Stimulated activated CD4-positive, alpha-beta T cell treated with anti-CD3 and anti-CD28 coated beads, Interleukin-15, amount 100 ng/mL, for 24 hours (primary cell): ENCODE data around the gene DBI.

ENCODE experiments used
- DNase-seq: peaks from one replicate; pipeline ENCODE4 v3.0.0-alpha.2; 2020

DBI gene

GRCh38 chr2:119366649-119367471 lies at the start of gene DBI, which contains the start of gene C2orf76:
Gene DBI, plus strand, starts transcription at chr2:119366977. Its CDS starts 75 bp downstream, at chr2:119367052.
Gene C2orf76, minus strand, starts transcription at chr2:119366834. Its CDS starts 26,875 bp downstream, at chr2:119339959.
- peak; percentile 94 for DNase-seq

GRCh38 chr2:119317554-119317953 lies 49.2 kb upstream of the DBI start:
- DNase-seq: no peak

- DNase-seq: no peak
Measured at GRCh38 chr2:119319593-119319992, 47.2 kb upstream of the DBI start.

DNA sequence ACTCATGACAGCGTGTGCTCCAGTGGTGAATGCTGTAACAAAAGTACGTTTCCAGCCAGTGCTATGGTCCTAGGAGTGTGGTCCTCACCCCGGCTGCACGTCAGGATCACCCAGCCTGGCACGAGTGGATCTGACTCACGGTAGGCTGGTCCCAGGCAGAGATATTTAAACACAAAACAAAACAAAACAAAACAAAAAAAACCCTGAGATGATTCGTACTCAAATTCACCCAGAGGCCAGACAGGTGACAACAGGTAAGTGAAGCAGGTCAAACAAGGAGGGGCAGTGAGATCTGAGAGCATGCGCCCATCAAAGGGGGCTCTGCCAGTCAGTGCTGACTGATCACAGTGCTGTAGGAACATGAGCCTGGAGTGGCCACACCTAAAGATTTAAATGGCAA lies 43.3 kb upstream of the DBI start:
- no peak for DNase-seq

DNA sequence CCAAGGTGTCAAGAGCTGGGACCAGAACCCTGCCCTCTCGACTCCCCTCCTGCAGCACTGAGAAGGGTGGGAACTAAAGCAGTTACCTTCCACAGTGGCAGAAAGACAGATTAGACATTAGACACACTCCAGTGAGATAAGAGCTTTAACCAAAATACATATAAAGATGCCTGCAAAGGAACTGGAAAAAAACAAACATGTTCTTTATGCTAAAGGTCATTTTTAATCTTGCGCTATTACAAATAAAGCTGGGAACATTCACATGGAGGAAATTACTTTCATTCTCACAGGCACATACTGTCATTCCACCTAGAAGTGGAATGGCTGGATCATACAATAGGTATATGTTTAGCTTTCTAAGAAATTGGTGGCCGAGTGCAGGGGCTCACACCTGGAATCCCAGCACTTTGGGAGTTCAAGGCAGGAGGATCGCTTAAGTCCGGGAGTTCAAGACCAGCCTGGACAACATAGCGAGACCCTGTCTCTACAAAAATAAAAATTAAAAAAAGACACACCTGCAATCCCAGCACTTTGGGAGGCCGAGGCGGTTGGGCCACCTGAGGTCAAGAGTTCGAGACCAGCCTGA lies 42.0 kb upstream of the DBI start:
- no peak for DNase-seq

- DNase-seq: no peak
Measured at GRCh38 chr2:119326938-119327337, 39.8 kb upstream of the DBI start.

- no peak for DNase-seq
Measured at GRCh38 chr2:119327431-119327830, 39.3 kb upstream of the DBI start.

- no peak for DNase-seq
Measured at GRCh38 chr2:119332953-119333352, 33.8 kb upstream of the DBI start.

DNA sequence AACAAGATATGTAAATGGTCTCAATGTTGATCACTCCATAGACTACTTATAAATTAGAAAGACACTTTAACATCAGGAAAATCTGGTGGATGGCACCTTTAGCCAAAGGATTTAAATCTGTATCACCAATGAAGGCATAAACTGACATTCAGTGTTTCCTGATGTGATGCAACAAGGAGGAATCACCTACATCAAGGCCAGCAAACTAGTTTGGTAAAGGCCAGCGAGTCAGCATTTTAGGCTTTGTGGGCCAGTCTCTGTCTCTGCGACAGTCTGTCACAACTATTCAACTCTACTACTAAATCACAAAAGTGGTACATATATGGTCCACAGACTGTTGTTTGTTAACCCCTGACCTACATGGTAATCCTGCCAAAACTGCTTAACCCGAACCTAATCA lies 33.4 kb upstream of the DBI start:
- no peak for DNase-seq

DNA sequence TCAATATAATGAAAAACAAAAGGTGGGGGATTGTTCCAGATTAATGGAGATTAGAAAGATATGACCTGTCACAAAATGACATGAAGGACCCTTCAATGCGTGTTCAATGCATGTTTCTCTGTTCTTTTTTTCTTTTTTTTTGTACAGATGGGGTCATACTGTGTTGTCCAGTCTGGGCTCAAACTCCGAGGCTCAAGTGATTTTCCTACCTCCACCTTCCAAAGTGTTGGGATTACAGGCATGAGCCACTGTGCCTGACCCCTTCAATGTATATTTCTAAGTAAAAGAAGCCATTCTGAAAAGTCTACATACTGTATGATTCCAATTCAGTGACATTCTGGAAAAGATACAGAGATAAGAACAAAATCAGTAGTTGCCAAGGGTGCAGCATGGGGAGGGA lies 32.9 kb upstream of the DBI start:
- DNase-seq: no peak

GRCh38 chr2:119337749-119338148 lies 29.0 kb upstream of the DBI start:
- DNase-seq: no peak

DNA sequence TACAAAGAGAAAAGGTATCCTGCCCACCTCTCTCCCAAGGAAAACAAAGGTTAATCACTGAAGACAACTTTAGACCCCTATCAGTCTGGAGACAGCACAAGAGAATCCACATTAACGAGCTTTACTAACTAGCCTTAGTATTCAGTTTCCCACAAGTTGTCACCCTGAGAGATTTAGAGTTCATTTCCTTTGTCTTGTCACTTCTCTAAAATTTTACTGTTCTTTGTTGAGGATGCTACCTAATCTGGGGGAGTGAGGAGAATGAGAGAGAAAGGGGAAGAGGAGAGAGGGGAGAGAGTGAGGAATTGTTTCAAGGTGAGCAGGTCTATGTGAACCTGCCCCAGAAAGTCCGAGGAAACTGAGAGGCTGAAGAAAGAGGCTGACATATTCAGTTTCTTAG lies 28.5 kb upstream of the DBI start:
- no peak for DNase-seq

- peak; percentile 21 for DNase-seq
Measured at GRCh38 chr2:119338826-119339561, 27.8 kb upstream of the DBI start.

DNA sequence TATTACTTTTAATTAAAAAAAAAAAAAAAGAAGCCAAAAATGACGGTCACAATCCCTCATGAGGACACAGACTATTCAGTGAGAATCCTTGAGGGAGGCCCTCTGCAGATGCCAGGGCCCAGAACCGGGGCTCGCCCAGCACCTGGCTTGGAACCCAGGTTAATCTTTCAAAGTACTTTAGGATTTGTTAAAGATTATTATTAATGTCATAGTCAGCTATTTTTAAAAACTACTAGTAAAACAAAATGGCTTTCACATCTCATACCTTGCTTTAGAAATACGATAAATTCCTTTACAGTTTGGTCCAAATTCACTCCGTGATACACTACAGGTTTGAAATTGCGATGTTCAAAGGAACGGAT lies 27.2 kb upstream of the DBI start:
- DNase-seq: no peak

GRCh38 chr2:119341684-119342083 lies 25.1 kb upstream of the DBI start:
- DNase-seq: no peak

DNA sequence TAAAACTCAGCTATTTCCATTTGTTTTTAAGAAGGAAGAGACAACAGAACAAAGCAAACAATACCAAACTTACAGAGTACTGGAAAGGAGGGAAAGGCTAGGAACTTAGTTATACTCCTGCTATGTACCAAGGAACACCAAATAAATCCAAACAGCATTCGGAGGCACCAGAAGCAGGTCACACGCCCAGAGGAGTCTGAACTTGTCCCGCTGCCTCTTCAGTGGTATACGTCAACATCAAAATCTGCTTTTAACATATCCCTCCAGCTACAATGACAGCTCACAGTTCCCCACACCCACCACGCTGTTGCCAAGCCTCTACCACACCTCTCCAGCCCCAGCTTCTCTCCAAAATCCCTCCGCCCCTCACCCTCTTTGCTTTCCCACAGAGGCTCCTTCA lies 17.5 kb upstream of the DBI start:
- no peak for DNase-seq

- no peak for DNase-seq
Measured at GRCh38 chr2:119350311-119350998, 16.3 kb upstream of the DBI start.

DNA sequence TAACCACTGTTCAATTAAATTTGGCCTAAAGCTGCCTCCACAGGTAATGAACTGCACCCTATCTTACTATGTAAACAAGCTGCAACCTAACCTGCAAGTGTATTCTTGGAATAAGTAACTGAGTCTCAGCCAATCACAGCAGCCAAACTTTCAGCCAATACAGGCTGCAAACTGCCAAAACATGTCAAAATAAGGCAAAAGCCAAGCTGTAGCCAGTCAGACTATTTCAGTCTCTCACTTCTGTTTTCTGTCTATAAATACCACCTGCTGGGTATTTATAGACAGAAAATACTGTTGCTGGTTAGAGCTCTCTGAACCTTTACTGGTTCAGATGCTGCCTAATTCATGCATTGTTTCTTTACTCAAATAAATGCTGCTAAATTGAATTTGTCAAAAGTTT lies 14.4 kb upstream of the DBI start:
- no peak for DNase-seq

DNA sequence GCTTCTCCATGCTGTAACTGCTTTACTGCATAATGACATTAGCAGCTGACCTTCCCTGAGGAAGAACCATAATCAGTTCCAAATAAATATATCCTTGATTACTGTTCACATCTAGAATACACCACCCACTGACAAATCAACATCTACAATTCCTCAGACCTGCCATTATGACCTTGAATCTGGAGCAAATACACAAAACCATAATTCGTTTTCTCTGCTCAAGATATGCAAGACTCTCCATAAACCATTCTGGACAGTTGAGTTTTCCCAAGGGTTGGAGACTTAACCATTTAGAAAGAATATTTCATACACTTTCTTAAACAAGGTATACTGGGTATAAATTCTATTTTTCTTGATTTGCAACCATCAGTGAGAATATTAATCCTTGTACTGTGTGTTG lies 11.9 kb upstream of the DBI start:
- no peak for DNase-seq

DNA sequence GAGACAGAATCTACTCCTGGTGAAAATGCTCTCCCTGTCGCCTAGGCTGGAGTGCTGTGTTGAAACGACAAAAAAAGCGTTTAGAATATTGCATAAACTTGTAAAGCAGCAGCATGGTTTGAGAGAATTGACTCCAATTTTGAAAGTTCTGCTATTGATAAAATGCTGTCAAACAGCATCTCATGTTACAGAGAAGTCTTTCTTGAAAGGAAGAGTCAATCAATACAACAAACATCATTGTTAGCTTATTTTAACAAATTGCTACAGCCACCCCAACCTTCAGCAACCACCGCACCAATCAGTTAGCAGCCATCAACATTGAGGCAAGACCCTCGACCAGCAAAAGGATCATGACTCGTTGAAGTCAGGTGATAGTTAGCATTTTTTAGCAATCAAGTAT lies 7.0 kb upstream of the DBI start:
- no peak for DNase-seq

- DNase-seq: no peak
Measured at GRCh38 chr2:119360423-119360966, 6.3 kb upstream of the DBI start.

DNA sequence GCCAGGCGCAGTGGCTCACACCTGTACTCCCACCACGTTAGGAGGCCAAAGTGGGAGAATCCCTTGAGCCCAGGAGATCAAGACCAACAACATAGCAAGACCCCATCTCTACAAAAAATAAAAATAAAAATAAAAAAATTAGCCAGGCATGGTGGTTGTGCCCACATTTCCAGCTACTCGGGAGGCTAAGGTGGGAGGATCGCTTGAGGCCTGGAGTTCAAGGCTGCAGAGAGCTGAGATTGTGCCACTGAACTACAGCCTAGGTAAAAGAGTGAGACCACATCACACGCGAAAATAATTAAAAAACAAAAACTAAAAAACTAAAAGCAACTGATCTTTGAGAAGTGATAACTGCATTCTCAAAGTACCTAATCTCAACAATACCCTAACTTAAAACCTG lies 2.0 kb upstream of the DBI start:
- DNase-seq: no peak

GRCh38 chr2:119365436-119365835 lies 1.3 kb upstream of the DBI start:
- DNase-seq: no peak
